ENCODE data around the gene DDX10.

DDX10 gene

DNA sequence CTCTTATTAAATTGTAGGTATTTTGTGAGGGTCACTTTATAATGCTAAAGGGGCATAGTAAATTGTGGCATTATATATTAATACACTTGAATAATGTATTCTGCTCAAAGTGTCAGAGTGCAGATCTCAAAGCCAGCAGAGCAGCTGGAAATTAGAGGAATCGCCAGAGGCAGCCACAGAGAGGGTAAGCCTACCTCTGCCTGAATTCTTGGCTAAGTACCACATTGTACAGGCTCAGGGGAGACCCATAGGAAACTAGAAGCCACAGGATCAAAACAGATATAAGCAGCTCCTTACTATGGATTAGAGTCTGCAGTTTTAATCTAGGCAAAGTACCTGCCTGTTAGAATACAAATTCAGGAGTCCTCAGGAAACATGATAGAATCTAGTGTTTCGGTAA, 249.3 kb downstream of the DDX10 start:
- DNase-seq, result no peak

DNA sequence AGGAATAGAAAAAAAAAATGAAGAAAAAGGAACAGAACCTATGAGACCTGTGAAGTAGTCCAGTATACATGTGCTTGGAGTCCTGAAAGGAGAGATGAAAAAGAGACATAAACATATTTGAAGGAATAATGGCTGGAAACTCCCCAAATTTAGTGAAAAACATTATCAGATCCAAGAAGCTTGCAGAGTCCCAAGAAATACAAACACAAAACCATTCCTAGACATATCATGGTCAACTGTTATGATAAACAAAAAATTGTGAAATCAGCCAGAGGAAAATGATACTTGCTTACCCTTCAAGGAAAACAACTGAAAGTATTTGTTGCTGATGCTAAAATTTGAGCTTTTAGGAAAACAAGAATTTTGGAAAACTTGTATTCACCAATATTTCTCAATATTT, 250.1 kb downstream of the DDX10 start:
- DNase-seq, result no peak

DNA sequence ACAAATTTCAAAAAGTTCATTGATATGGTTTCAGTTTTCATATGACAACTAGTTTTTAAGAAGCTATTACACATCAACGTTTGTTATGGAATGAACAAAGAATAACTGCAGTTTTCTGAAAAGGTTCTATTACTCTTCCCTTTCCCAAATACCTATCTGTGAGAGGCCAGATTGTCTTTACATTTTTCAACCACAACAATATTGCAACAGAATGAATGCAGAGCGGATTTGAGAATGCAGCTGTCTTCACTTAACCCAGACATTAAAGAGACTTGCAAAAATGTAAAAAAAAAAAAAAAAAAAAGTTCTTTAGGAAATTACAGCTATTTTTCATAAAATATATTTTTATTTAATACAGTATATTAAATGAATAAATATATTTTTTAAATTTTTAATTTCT, 250.8 kb downstream of the DDX10 start:
- DNase-seq, result no peak

DNA sequence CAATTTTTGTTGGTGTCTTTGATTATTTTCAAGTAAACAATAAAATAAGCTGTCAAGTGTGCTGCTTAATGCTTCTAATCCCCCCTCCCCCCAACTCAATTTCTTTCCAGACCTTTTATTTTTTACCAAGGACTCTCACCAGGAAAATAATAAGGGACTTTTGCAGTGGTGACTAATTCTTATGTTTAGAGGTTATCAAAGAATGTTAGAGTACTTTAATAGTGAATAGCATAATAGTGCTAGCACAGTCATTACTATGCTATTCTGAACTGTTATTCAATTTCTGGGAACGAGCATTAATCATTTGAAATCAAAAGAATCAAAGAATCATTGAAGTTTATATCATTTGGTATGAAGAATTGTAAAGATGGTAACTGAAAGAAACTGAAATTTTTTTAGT, 251.4 kb downstream of the DDX10 start:
- DNase-seq, result no peak

DNA sequence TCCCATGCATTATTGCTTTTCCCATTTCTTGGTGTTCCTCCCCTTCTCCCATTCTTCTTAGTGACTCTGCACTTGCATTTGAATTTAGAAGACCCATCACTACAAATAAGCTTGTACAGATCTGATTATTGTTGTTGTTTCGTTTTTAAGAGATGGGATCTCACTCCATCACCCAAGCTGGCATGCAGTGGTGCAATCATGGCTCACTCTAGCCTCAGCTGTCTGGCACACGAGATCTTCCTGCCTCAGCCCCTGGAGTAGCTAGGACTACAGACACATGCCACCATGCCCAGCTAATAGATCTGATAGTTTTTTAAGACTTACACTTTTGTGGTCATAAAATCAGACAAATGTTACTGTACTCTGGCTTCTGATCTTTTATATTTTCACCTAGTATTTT, 252.1 kb downstream of the DDX10 start:
- no peak for DNase-seq

DNA sequence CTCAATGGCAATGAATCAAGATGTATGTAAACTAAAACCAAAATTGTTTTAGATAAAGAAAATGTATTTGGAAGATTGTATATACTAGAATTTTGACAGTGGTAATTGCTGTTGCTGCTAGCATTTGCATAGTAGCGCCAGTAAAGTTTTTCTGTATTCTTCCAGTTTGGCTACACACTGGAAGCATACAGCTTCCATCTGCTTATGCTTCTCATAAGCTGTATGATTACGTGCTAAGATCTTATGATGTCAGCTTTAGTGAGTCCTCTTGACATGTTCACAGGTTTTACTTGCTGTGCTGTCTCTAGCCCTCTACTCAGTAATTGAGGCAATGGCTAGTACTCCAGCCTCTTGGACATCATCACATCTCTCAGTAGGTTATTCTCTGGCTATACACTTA, 256.3 kb downstream of the DDX10 start:
- no peak for DNase-seq

DNA sequence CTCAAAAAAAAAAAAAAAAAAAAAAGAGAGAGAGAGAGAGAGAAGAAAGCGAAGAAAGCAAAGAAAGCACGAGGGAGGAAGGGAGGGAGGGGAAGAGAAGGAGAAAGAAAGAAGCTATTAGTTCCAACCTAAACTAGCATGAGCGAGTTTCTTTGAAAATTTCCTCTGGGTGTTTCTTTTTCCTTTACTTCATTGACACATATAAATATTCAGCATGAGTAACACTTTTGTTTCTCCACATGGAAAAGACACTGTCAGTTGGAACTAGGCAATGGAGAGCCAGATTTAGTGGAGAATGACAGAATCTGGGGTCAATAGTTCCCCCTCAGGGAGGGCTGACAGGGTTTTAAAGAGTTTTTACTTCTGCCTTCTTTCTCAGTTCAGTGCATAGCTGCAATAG, 257.4 kb downstream of the DDX10 start:
- DNase-seq, result no peak

DNA sequence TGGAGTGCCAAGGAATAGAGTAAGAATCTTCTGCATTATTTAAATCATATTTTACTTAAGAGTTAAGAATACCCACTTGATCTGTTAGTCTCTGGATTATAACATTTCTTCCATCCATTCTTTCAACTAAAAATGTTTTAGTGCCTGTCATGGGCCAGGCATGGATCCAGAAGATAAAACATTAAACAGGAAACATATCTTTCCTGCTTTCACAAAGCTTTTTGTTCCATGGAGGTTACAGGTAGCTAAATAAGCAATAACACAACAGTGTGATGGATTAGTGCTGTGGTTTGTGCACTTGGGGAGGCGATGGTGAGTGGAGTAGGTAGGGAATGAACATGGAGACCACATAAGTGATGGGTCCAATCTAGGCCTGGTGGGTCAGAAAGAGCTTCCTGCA, 258.5 kb downstream of the DDX10 start:
- no peak for DNase-seq

DNA sequence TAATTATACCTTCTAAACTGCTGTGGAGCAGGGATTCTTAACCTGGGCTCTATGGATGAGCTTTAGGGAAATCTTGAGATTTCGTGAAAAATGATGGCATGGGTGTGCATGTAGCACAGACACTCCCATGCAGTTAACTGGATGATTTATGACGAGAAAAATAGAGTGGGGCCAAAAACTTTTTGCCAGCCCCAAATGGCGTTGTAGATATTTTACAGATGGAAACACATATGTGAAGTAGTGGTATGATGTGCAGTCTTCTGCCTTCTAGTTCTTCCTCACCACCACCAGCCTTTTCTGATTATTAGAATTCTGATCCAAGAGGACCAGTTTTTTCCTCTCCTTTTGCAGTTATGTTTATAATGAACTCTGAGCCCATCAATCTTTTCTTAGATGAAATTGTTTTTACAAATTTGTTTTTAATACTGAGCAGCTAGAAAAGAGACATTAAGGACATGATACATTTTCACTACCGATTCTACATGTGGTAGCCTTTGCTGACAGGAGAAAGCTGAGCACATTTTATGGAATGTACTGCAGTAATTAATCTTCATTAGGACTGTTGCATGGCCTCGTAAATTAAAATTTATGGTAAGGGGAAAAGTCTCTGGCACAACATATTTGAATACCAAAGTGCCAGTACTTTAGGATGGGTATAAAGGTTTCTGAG, 261.4 kb downstream of the DDX10 start:
- no peak for DNase-seq

DNA sequence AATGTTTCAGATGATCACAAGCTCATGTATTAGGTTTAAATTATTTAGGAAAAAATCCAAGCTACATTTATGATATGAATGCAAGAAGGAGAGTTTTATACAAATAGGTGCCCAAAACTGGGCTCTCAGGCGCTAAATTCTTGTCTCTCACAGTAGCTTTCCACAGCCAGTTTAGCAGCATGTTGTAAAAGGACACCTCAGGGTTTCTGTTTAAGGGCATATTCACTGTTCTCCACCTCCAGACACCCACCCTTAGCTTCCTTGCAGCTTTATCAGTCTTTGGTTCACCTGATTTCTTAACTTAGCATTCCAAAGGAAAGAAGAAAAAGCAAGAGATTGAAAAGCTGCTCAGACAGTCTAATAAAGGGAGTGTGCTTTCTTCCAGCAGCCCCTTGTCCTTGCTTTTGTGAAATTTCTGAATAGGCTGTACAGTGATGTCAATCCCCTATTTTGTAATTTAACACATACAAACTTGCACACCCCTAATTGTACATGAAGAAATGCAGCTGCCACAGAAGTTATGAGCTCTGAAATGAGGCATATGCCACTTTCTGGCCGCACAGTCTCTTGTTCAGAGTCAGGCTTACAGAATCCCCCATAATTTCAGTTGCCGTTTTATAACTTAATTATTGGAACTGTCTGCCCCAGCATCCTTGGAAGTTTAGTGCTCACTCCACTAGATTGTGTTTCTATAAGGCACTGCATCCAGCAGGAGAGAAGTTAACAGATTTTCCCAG, 262.1 kb downstream of the DDX10 start:
- no peak for DNase-seq

DNA sequence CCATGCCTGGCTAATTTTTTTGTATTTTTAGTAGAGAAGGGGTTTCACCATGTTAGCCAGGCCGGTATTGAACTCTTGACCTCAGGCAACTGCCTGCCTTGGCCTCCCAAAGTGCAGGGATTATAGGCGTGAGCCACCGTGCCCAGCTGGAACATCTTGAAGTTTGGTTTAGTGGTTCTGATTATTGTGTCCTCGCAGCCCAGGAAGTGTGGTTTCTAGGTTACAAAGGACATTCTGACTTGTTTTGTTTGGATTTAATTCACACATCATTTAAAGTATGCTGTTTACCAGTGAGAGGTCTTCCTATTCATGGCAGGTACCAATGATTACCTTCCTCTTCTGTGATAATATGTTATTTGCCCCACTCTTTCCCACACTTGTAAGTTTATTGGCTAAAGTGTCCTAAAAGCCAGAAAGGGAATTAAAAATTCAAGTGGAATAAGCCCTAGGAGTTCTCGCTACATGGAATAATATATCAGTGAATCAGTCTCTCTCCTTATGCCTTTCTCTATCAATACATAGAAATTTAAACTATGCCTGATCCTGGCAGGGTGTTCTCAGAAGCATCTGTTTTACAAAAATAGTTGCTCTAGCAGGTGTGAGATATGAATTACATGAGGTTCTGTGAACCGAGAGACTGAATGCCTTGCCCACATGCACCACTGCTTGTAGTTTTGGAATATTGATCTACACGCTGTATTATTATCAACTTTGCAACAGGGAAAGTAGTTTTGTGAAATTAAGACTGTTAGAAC, 263.1 kb downstream of the DDX10 start:
- no peak for DNase-seq

DNA sequence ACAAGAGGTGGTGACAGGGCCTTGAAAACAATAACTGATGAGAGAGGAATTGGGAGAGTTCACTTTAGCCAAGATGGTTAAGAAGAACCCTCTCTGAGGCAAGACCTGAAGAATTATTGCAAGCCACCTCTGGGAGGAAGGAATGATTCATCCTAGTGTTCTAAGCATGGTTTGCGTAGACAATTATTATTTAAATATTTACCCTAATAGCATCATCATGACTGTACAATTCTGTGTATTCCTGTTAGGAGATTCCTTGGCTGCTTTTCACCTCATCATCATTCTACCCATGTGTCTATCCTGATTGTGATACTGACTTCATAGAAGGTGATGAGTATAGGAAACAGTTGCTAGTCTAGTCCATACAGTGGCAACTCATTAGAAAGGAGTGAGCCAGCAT, 264.4 kb downstream of the DDX10 start:
- no peak for DNase-seq

DNA sequence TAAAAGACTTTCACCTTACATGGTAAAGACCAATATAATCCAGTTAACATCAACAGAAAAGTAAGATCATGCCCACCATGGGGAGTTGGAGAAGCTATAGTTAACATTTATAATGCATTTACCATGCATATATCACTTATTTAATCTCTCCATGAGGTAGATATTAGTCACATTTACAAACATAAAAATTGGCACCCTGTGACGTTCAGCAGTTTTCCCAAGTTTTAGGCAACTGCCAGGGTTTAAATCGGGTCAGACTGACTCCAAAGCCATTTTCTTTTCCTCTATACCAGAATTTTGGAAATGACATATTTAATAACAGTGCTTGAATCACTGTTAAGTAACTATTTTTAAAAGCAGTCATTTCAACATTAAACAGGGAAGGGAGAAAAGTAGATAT, 266.3 kb downstream of the DDX10 start:
- no peak for DNase-seq

DNA sequence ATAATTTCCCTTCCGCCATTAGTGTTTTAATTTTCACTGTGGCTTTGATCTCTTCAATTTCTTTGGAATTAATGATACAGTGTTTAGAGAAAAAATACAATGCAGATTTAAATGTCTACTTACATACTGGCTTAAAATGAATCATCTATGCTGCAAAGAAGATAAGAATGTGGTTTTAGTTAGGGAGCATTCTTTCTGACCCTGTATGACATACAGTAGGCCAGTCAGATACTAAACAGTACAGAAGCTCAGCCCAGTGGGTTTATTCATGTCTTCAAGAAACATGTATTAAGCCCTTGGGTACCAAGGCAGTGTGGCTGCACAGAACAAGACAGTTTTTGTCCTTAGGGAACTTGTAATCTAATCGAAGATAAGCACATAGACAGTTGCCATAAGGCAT, 268.8 kb downstream of the DDX10 start:
- no peak for DNase-seq

DNA sequence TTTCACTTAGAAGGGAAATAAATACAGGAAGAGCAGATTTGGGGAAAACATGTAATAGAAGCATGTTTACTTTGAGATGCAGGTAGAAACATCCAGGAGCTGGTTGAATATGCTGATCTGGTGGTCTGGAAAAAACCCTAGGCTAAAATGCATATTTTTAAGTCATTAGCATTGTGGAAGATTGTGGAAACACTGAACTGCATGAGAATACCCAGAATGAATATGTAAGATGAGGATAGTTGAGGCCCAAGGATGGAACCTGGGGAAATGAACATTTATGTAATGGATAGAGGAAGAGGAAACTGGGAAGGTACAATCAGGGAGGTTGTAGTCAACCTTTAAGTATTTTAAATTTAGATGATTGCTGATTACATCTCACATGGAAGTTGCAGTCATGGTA, 269.4 kb downstream of the DDX10 start:
- no peak for DNase-seq

DNA sequence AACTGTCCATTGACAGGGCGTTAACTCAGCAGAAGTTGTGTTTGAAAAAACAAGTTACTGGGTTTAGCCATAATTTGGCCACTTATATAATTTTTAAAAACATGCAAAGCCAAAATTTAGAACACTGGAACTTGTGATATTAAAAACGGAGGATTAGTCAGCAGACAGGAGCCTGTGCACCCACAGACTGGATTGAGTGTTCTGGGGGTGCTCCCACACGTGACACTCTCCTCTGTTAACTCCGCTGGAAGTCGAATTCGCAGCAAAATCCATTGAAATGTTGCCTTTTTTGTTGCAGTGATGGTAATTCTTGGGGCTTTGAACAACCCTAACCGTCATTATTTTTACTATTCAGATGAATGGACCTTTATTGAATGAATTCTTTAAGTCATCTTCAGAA, 269.8 kb downstream of the DDX10 start:
- DNase-seq, result no peak

DNA sequence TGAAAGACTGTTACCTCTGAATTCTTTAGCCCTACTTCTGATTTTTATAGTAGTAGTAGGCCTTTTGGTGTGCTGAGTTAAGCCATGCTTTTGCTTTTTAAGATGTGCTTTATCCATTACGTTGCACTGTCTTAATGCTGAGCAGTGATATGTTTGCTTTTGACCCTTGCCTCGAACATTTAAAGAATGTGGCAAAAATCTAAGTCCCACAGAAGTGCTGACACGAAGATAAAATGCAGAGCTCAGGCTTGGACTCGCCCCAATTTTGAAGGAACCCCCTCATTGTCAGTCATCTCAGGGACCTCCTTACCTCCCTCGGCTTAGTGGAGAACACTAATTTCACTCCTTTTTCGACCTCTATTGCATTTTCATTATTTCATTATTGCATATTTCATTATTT, 272.9 kb downstream of the DDX10 start:
- DNase-seq, result no peak

DNA sequence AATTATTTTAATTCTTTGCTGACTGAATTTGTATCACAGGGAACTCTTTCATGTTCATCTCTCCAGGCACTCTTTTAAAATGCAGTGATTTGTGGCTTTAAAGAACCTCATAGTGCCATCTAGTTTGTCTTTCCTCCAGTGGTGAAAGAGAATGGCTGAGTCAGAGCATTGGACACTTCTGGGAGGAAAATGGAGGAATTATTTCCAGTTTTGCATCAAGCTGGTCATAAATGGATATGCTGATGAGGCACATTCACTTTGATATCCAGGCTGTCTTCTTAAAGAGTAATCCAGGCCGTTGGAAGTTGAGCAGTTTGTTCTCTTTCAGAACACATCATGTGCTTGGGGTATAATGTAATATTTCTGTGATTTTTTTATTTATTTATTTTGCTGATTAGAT, 273.7 kb downstream of the DDX10 start:
- no peak for DNase-seq

DNA sequence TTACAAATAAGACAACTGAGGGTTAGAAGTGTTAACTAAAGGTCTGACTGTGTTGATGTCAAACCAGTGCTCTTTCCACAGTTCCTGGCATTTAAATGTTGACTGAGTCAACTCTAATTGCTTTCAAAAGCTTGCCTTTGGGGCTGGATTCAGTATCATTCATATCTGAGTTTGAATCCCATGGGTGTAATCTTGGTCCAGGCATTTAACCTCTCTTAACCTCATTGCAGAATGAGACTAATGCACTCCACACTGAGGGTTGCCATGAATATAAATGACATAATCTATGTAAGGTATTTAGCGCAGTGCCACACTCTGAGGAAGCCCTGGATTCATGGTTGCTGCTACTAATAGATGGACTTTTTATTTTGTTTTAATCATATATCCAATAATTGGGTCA, 274.3 kb downstream of the DDX10 start:
- no peak for DNase-seq

DNA sequence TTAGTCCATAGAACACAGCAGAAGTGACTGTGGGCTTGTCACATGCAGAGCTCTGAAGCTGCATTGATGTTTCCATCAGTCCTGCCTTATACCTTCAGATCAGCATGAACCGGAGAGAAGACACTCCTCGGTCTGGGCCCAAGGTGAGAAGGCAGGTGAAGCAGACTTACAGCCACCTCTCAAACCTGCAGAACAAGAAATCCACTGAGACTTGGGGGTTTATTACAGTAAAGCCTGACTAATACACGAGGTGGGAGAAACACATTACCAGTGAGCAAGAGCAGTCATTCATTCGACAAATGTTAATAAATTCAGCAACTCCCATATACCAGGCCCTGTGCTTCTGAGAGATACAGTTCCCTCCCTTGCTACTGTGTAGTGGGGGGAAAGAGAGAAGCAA, 279.0 kb downstream of the DDX10 start:
- DNase-seq, result no peak

DNA sequence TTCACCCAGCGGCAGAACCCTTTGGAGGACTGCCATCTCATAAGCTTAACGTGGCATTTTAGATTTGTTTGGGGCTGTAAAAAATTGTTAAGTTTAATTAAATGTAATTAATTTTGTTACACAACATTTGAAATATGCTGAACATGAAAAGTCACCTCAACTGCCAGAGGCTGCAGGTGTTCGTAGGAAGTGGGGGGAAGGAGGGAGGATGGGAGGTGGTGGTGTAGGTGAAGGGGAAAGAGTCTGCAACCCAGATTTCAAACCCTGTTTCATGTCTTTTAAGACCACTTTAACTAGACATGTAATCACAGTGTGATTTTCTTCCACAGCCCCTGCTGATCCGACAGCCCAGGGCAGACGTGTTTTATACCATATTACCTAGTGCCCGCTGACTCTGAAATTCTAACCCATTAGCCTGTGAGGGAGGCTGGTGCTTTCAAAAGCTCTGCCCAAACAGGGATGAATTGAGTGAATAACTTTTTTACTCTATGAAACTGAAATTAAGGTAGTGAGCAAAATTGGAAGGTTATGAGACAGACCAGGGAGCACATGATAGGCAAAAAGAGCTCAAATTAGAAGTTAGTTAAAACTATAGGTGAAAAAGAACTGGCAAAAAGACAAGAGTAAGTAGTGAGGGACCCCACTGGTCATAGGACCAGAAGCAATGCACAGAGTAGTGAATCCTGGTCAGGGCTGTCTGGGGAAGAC, 279.8 kb downstream of the DDX10 start:
- DNase-seq, result no peak

DNA sequence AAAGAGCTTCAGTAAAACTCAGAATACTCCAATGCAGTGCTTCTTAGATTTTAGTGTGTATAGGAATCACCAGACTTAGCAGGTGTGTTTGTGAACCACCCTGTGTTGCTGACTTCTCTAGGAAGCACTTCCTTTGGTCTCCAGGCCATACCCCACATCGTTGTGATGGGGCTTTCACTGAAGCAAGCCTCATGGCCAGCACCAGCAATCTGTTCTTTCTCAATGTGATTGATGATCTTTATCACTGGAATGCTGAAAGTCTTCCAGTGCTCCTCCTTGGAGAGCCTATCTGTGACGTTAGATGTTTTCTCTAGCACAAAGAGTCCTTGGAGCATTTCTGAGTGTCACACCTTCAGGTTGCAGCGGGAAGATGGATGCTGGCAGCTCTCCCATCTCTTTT, 280.5 kb downstream of the DDX10 start:
- no peak for DNase-seq
